Measurements from ENCODE around the gene LMNA. TPM values are rescaled to one million over a fixed set of nuclear protein-coding genes. Genes with fewer than 3 reads are reported as not detected.
"Not testable (repeated sequence)": the region's sequence is repeated elsewhere in the genome, so short reads cannot be mapped to it uniquely, and the experiment has no call there.

LMNA gene
- total and polyA plus RNA-seq, 10 of the 15 experiments (the other 5 are each of a cell fraction or from before 2014, with no cell fraction given) = 0.42 to 334 (median 81.1) TPM

- CTCF ChIA-PET = interaction anchor here (0.9 to 25.7 kb wide), 4 partner anchors 8 to 131 kb away, joined by 3 to 1294 read pairs (median 23); no protein-coding TSS in a partner anchor
- in situ Hi-C loops (cut with MboI); H2AFZ ChIP-seq (ENCODE audit: control insufficient read depth, low read depth, low read length); intact Hi-C loops (cut with micrococcal nuclease; ENCODE audit: unreplicated experiment); BruUV-seq (replicated peaks); H3K27me3 ChIP-seq (replicated peaks in 1 of 2; ENCODE audit: control insufficient read depth in 2 of 2, insufficient read depth in 2 of 2, low read length in 1 of 2); H3K9me3 ChIP-seq (replicated peaks; ENCODE audit: control insufficient read depth, insufficient read depth, low read length); FAIRE-seq; ATAC-seq; H3K36me3 ChIP-seq (ENCODE audit: control insufficient read depth in 2 of 2, insufficient read depth in 2 of 2, low read length in 1 of 2); DNase-seq (ENCODE audit: low read depth, low spot score); H4K20me1 ChIP-seq (ENCODE audit: control insufficient read depth, insufficient read depth): not testable (repeated sequence)
- peaks cover 46% of the 10 kb centered on the region for H3K4me1 ChIP-seq (ENCODE audit: control insufficient read depth, insufficient read depth, low read length)
- RAD21 ChIA-PET (ENCODE audit: unreplicated experiment) = interaction anchor here (0.7 to 22.2 kb wide), 4 partner anchors 7 to 81 kb away, joined by 3 to 695 read pairs (median 54); no protein-coding TSS in a partner anchor
- H3K4me3 ChIP-seq = peak overlapping the region; percentile 53; the same call in 1 of the 2 replicates
- H3K9ac ChIP-seq (ENCODE audit: control insufficient read depth, insufficient read depth, low read length) = peak overlapping the region; percentile 43; the same call in 1 of the 2 replicates
- TF ChIP-seq BHLHE40 (IDR thresholded peaks at IDR 0.05; ENCODE audit: borderline replicate concordance in 1 of 2, low read depth in 2 of 2, low read length in 1 of 2) = peak in 1 of 2 experiments; percentile 73; a peak in 2 of 4 replicates
- peak overlapping the region; percentile 64 for H3K27ac ChIP-seq (ENCODE audit: control insufficient read depth, insufficient read depth)
- WGBS (ENCODE audit: insufficient coverage, insufficient replicate concordance, low lambda C conversion rate, missing lambda C conversion rate) = 0% methylated on average over 3 of the region's 4 CpGs
- POLR2A ChIA-PET = interaction anchor here (0.6 to 12.7 kb wide), 7 partner anchors 7 to 102 kb away, joined by 6 to 128 read pairs (median 13); no protein-coding TSS in a partner anchor
- H3K79me2 ChIP-seq (ENCODE audit: control insufficient read depth, insufficient read depth, low read length) = peaks cover 79% of the 10 kb centered on the region
- peak overlapping the region; percentile 81 for H3K4me2 ChIP-seq (ENCODE audit: control insufficient read depth, insufficient read depth)
- SMC1A ChIA-PET (ENCODE audit: uncharacterized antibody, unreplicated experiment) = interaction anchor here (0.9 to 23.6 kb wide), 5 partner anchors 8 to 162 kb away, joined by 3 to 874 read pairs (median 4); partner anchors contain the start of gene SMG5
Observed at GRCh38 chr1:156121005-156121404, 6.5 kb downstream of the LMNA start.

GRCh38 chr1:156121457-156121856, 6.9 kb downstream of the LMNA start:
- ATAC-seq (no peak), DNase-seq (ENCODE audit: low read depth, low spot score) (no peak), FAIRE-seq (no peak)
- Histone ChIP-seq H3K27ac (ENCODE audit: control insufficient read depth, insufficient read depth) (peak overlapping the region; percentile 64), H3K4me1 (ENCODE audit: control insufficient read depth, insufficient read depth, low read length) (peaks cover 50% of the 10 kb centered on the region), H2AFZ (ENCODE audit: control insufficient read depth, low read depth, low read length) (no peak overlapping the region), H3K9ac (ENCODE audit: control insufficient read depth, insufficient read depth, low read length) (peak overlapping the region; percentile 43; the same call in 1 of the 2 replicates), H3K27me3 (replicated peaks in 1 of 2; ENCODE audit: control insufficient read depth in 2 of 2, insufficient read depth in 2 of 2, low read length in 1 of 2) (no peaks in the 10 kb centered on the region), H3K79me2 (ENCODE audit: control insufficient read depth, insufficient read depth, low read length) (peaks cover 78% of the 10 kb centered on the region), H3K9me3 (replicated peaks; ENCODE audit: control insufficient read depth, insufficient read depth, low read length) (no peaks in the 10 kb centered on the region), H3K4me2 (ENCODE audit: control insufficient read depth, insufficient read depth) (peak overlapping the region; percentile 81), H3K36me3 (ENCODE audit: control insufficient read depth in 2 of 2, insufficient read depth in 2 of 2, low read length in 1 of 2) (no peaks in the 10 kb centered on the region; a peak in 1 of 4 replicates), H3K4me3 (no peak overlapping the region), H4K20me1 (ENCODE audit: control insufficient read depth, insufficient read depth) (no peaks in the 10 kb centered on the region)
- ChIA-PET RAD21 (ENCODE audit: unreplicated experiment) (interaction anchor here (0.7 to 22.2 kb wide), 3 partner anchors 23 to 82 kb away, joined by 3 to 695 read pairs (median 3); no protein-coding TSS in a partner anchor), POLR2A (interaction anchor here (0.6 to 12.7 kb wide), 7 partner anchors 11 to 73 kb away, joined by 3 to 128 read pairs (median 10); partner anchors contain the start of gene SLC25A44), SMC1A (ENCODE audit: uncharacterized antibody, unreplicated experiment) (interaction anchor here (0.9 to 23.6 kb wide), 5 partner anchors 7 to 161 kb away, joined by 3 to 874 read pairs (median 3); partner anchors contain the start of gene SMG5), CTCF (interaction anchor here (0.9 to 25.7 kb wide), 3 partner anchors 8 to 108 kb away, joined by 3 to 1294 read pairs (median 43); no protein-coding TSS in a partner anchor)
- intact Hi-C loops (cut with micrococcal nuclease; ENCODE audit: unreplicated experiment) (no loop called here), in situ Hi-C loops (cut with MboI) (no loop called here)
- TF ChIP-seq PAX8 (IDR thresholded peaks at IDR 0.05) (no peak), HDGF (IDR thresholded peaks at IDR 0.05) (no peak), FOXM1 (IDR thresholded peaks at IDR 0.05; ENCODE audit: low read depth, low read length) (no peak)
- BruUV-seq (replicated peaks) = no TSS peak
- 85% methylated on average over 4 of the region's 4 CpGs for WGBS (ENCODE audit: insufficient coverage, insufficient replicate concordance, low lambda C conversion rate, missing lambda C conversion rate)

Measured in GM12878 (cell line).